Measurements from ENCODE around the gene FBLN1. TPM values are rescaled to one million over a fixed set of nuclear protein-coding genes. Genes with fewer than 3 reads are reported as not detected.

The FBLN1 gene
- total and polyA plus RNA-seq, 9 of the 15 experiments (the other 6 are each of a cell fraction or from before 2014, with no cell fraction given) = 0.66 TPM; not detected in 8

DNA sequence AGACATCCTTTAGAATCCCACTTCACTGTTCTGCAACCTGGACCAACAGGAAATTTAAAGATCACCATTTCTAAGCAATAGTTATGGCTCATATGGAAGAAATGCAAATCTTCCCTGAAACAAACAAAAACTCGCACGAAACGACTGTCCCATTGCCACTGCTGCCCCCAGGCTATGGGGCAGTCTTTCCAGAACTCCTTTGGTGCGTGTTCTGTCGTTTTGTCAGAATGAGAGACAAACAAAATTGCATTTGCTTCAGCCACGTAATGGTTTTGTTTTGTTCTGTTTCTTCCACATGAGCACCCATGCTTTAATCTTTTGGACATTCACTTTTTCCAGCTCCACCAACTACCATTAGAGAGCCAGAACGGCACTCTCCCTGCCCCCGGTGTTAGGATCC, 10.8 kb upstream of the FBLN1 start:
- Histone ChIP-seq H3K36me3 (ENCODE audit: control insufficient read depth, insufficient read depth, low read length) (no peaks in the 10 kb centered on the region), H2AFZ (ENCODE audit: low read depth, low read length) (no peak overlapping the region), H3K4me1 (replicated peaks in 1 of 2; ENCODE audit: control insufficient read depth in 2 of 2, insufficient read depth in 2 of 2, low read length in 2 of 2) (no peaks in the 10 kb centered on the region), H4K20me1 (replicated peaks; ENCODE audit: control insufficient read depth, insufficient read depth, low read length) (no peaks in the 10 kb centered on the region), H3K9me1 (ENCODE audit: control insufficient read depth, insufficient read depth, low read length) (no peaks in the 10 kb centered on the region), H3K79me2 (ENCODE audit: control insufficient read depth, insufficient read depth, low read length) (no peaks in the 10 kb centered on the region), H3K27me3 (ENCODE audit: control insufficient read depth in 2 of 2, insufficient read depth in 2 of 2, low read length in 2 of 2) (peaks cover 2 to 21% of the 10 kb centered on the region in 2 experiments; a peak in 3 of 5 replicates), H3K4me3 (no peak overlapping the region), H3K4me2 (ENCODE audit: insufficient read depth, low read length) (no peak overlapping the region), H3K27ac (ENCODE audit: extremely low read depth, low read depth, low read length) (no peak overlapping the region), H3K9ac (ENCODE audit: insufficient read depth in 1 of 2, low read depth in 2 of 2, low read length in 2 of 2) (no peak overlapping the region), H3K9me3 (replicated peaks; ENCODE audit: control insufficient read depth, insufficient read depth, low read depth, low read length) (no peaks in the 10 kb centered on the region)
- WGBS (ENCODE audit: insufficient coverage, low coverage, missing lambda C conversion rate) = 1% methylated on average over 8 of the region's 8 CpGs
- in situ Hi-C loops (cut with MboI) = no loop called here
- intact Hi-C loops (cut with micrococcal nuclease) = no loop called here
- DNase-seq (ENCODE audit: extremely low read depth in 1 of 4, low spot score in 3 of 4) = no peak
- no TSS peak for BruUV-seq (replicated peaks)
- no peak for FAIRE-seq
- ChIA-PET CTCF (ENCODE audit: low intra/inter-chr PET ratio) (no interaction called here), POLR2A (interaction anchor here (0.6 kb wide), 1 partner anchor 299 kb away, joined by 3 read pairs; no protein-coding TSS in a partner anchor)
- no peak for ATAC-seq
- TF ChIP-seq, protein P1, sequence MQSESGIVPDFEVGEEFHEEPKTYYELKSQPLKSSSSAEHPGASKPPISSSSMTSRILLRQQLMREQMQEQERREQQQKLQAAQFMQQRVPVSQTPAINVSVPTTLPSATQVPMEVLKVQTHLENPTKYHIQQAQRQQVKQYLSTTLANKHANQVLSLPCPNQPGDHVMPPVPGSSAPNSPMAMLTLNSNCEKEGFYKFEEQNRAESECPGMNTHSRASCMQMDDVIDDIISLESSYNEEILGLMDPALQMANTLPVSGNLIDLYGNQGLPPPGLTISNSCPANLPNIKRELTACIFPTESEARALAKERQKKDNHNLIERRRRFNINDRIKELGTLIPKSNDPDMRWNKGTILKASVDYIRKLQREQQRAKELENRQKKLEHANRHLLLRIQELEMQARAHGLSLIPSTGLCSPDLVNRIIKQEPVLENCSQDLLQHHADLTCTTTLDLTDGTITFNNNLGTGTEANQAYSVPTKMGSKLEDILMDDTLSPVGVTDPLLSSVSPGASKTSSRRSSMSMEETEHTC (IDR thresholded peaks at IDR 0.05) = no peak
- TF ChIP-seq, protein P2, sequence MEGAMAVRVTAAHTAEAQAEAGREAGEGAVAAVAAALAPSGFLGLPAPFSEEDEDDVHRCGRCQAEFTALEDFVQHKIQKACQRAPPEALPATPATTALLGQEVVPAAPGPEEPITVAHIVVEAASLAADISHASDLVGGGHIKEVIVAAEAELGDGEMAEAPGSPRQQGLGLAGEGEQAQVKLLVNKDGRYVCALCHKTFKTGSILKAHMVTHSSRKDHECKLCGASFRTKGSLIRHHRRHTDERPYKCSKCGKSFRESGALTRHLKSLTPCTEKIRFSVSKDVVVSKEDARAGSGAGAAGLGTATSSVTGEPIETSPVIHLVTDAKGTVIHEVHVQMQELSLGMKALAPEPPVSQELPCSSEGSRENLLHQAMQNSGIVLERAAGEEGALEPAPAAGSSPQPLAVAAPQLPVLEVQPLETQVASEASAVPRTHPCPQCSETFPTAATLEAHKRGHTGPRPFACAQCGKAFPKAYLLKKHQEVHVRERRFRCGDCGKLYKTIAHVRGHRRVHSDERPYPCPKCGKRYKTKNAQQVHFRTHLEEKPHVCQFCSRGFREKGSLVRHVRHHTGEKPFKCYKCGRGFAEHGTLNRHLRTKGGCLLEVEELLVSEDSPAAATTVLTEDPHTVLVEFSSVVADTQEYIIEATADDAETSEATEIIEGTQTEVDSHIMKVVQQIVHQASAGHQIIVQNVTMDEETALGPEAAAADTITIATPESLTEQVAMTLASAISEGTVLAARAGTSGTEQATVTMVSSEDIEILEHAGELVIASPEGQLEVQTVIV (CRISPR knock-in tag; IDR thresholded peaks at IDR 0.05; ENCODE audit: borderline replicate concordance) = no peak

Data from K562 (cell line).